NCI-H69 (cell line): ENCODE measurements around the gene LRP1B.

Experiments used
- DNase-seq: peaks from one replicate; lab custom pipeline; 2025; lab: John Stamatoyannopoulos, UW

LRP1B gene

DNA sequence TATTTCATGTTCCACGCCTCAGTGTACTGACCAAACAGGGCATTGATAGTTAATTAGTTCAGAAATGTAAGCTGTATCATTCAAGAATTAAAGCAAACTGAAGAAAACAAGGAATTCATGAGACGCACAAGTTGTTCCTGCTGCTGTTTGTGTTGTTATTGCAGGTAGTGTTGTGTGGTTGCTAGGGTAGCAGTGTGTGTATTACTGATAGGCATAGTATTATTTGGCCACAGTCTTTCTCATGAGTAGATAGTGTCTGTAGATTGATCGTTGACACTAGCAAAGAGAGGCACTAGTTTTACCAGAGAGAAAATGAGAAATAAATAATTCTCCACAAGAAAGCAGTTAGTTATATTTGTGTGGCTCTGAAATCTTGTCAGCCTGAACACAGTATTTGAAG lies 548.6 kb downstream of the LRP1B start:
- no peak for DNase-seq

- DNase-seq: no peak
Observed at GRCh38 chr2:141579071-141579470, 551.7 kb downstream of the LRP1B start.

GRCh38 chr2:141570474-141571131 lies 560.2 kb downstream of the LRP1B start:
- peak; percentile 6 for DNase-seq

GRCh38 chr2:141569941-141570340 lies 560.9 kb downstream of the LRP1B start:
- no peak for DNase-seq

- no peak for DNase-seq
Observed at GRCh38 chr2:141565597-141565996, 565.2 kb downstream of the LRP1B start.

GRCh38 chr2:141560723-141561122 lies 570.1 kb downstream of the LRP1B start:
- DNase-seq: no peak

- DNase-seq: no peak
Observed at GRCh38 chr2:141557329-141558095, 573.3 kb downstream of the LRP1B start.

- DNase-seq: no peak
Observed at GRCh38 chr2:141555876-141556470, 574.8 kb downstream of the LRP1B start.

- peak; percentile 72 for DNase-seq
Observed at GRCh38 chr2:141554810-141555209, 576.0 kb downstream of the LRP1B start.

DNA sequence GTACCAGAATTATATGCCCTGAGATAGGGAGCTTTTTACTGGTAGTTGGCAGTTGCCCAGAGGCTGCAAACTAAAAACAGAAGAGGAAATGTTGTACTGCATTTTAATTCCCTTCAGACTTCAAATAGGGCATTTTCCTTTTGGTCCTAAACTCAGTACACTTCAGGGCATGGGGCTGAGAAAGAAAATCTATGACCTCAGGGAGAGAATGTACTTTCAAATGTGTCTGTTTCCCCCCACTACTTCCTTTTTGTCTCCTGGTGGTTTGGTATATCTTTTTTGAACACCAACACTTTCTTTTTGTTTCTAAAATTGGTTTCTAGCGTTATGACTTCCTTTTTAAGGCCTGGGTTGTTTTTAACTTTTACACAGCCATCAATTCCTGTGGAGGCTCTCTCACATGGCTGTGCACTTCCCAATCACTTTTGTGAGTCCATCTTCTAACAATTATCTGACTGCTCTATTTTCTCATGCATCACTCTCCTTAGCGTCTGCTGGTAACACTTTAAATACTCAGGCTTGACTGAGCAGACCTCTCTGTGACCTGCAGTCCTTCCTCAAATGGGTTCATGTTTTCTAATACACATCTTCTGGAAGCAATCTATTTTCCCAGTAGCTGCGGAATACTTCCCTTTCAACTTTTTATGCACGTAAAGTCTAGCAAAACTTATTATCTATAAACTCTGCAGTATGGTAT lies 596.0 kb downstream of the LRP1B start:
- no peak for DNase-seq

- no peak for DNase-seq
Observed at GRCh38 chr2:141529659-141530058, 601.2 kb downstream of the LRP1B start.

GRCh38 chr2:141528990-141529389 lies 601.8 kb downstream of the LRP1B start:
- DNase-seq: no peak

DNA sequence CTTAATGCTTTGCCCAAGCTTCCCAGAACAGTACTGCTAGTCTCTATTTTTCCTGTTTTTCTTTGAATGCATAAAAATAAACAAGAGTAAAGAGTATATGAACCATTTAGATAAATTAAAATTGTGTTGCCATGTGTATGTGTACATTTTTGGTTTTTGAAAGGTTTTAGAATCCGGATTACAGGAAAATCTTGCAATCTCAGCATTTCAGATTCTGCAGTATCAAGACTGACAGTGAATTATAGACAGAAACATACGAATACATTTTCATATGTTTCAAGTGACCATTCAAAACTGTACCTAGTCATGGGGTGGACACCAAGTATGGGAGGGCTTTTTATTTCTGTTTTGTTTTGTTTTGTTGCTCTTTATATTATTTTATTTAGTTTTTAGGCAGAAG lies 604.1 kb downstream of the LRP1B start:
- no peak for DNase-seq

GRCh38 chr2:141524777-141525176 lies 606.0 kb downstream of the LRP1B start:
- DNase-seq: no peak

DNA sequence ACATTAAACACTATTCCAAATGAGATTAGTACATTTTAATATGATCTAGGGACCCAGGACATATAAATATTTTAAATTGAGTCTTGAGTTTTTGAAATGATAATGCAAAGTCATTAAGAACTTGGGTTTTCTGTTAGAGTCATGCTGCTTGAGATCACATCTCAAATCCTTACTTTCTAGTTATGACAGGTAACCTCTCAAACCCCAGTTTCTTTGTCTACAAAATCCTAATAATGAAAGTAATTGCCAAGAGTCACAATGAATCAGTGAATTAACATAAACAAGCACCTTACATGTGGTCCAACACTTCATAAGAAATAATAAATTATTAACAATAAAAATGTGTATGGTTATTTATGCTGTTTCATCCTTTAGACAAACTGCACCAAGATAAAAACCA lies 607.6 kb downstream of the LRP1B start:
- no peak for DNase-seq

DNA sequence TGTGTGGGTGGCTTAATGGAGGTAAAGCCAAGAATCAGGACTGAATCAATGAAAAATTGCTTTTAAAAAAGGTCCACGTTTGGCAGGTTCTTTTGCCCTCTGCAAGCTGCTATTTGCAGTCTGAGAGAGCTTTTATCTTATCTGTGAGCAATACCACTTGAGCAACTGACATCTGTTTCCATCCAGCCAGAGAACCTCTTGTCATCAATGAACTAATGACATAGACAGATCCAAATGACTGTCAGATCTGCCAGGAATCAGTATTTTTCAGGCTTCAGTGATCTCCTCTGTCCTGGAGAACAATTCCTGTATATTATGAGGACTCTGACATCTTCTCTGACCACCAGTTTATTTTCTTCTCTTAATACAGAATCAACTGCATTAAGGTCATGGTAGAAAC lies 608.1 kb downstream of the LRP1B start:
- DNase-seq: no peak

GRCh38 chr2:141522048-141522447 lies 608.8 kb downstream of the LRP1B start:
- DNase-seq: no peak

DNA sequence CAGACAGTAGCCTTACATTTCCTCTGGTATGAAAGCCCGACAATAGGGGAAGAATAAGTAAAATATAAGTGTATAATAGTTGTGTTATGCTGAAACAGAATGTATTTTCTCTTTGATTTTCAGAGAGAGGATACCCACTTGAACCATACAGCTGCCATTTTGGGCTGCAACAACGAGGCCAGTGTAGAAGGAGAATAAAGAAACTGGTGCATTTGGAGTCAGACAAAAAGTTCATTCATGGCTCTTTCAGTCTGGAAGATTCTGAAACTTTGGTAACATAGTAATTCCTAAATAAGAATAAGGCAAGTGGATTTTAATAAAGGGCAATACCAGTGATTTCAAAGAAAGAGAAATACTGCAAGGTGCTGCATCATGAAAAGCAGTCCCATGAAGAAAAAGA lies 610.9 kb downstream of the LRP1B start:
- DNase-seq: no peak

DNA sequence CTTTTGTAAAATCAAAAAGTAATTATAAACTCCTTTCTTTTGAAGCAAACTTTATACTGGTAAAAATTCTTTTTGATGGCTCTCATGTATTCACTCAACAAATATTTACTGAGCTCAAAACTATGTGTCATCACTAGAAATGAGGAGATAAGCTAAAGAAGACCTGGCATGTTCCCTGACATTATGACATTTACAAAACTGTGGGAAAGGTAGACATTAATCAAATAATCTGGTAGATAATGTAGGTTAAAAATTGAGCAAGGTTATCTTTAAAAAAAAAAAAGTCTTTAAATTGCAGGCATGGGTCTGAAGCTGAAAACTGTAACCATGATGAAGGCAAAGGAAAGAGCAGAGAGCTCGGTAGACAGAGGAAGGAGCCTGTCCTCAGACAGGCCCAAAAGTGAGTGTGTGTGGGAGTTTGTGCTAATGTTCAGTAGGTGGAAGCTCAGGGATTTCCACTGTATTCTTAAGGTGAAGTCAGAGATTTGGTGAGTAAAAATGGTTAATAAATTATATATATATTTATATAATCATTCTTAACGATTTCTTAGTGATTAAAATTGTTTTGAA lies 612.9 kb downstream of the LRP1B start:
- no peak for DNase-seq

DNA sequence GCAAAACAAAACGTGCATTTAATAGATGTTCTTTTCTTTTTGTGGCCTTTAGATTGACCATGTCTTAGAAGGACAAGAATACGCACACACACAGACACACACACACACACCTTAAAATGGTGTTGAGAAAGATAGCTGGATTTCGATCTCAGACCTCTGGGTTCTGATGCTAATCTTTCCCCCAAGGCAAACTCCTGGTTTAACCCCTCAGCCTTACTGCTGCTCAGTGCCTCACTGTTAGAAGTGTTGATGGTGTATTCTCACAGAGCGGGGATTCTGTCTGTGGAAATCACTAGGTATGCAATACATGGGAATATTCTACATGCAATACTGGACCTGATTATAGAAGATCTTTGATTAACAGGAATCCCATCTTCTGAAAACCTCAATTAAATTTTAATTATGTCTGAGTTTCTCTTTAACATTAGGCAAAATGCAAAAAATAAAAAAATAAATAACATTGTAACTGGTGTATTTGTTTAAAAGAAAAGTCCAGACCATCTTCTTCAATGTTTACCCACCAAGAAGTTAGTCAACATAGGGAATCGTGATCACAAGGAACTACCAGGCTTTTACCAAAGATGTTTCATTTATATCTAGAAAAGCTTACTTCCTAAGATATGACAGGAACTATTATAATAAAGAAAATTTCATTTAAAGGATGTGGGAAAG lies 613.5 kb downstream of the LRP1B start:
- DNase-seq: no peak

DNA sequence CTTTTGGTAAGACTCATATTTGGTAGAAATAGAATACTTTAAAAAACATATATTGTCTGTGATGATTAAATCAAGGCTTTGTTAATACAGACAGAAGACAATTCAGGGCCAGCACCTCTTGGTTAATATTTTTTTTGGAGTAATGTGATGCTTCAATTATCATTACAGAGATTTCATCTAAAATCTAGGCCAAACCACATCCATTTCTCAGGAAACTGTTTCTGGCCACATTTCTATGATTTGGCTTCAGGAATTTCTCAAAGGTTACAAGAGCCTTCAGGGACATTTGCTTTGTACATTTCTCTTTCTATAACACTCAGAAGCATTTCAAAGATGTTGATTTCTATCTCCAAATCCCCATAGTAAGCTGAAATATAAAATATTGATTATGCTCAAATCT lies 614.9 kb downstream of the LRP1B start:
- no peak for DNase-seq

- DNase-seq: no peak
Observed at GRCh38 chr2:141513853-141514252, 617.0 kb downstream of the LRP1B start.
